ENCODE results near the gene C11orf52.
A peak's percentile ranks its signal among the peaks of the same experiment; 100 is the strongest.
"Not testable (repeated sequence)": the region's sequence is repeated elsewhere in the genome, so short reads cannot be mapped to it uniquely, and the experiment has no call there.

Gene C11orf52

DNA sequence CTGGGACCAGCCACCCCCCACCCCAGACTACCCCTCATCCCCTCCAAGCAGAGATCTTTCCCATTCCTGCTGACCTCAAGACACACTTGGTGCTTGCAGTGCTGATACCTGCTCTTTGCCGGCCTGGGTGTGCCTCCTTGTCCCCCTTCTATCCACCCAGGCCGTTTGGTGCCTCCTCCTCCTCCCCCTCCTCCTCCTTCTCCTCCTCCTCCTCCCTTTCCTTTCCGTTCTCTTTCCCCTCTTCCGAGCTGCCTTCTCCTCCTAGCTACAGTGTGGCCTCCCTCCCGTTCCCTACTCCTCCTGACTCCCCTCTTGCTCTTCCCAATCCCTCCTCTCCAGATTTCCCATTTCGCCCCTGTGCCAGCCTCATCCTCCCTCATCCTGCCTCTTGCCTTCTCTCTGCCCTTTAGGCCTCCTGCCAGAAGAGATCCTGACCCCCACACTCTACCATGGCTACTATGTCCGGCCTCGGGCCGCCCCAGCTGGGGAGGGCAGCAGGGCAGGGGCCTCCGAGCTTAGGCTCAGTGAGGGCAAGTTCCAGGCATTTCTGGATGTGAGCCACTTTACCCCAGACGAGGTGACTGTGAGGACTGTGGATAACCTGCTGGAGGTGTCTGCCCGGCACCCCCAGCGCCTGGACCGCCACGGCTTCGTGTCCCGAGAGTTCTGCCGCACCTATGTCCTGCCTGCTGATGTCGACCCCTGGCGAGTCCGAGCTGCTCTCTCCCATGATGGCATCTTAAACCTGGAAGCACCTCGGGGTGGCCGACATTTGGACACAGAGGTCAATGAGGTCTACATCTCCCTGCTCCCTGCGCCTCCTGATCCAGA lies 5.5 kb upstream of the C11orf52 start:
- no peak for DNase-seq (ENCODE audit: low read depth)

DNA sequence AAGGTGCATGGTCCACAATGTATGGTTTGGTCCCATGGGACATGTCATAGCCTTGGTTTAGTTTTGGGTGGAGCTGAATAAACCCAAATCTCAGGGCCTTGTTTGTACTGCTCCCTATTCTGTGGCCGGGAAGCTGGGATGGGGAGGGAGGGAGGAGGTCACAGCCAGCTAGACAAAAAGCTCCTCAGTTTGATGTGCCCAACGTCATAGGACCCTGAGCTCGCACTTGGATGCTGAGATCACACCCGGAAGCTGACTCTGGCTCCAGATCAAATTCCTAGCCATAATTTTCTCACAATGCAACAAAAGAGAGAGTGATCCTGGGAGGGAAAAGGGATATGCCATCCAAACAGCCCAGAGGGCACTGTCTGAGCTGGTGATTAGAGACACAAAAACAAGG lies 4.7 kb upstream of the C11orf52 start:
- DNase-seq (ENCODE audit: low read depth), result no peak

GRCh38 chr11:111916768-111917167 lies 1.9 kb upstream of the C11orf52 start:
- no peak for DNase-seq (ENCODE audit: low read depth)

DNA sequence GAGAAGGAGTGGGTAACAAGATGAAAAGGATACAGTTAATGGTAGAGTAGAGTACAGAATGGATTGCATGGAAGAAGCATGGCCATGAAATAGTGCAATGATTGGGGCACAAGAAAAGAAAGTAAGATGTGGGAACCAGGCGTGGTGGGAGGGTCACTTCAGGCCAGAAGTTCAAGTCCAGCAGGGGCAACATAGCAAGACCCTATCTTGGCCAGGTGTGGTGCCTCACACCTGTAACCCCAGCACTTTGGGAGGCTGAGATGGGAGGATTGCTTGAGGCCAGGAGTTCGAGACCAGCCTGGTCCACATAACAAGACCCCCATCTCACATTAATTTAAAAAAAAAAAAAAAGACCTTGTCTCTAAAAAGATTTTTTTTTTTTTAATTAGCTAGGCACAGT lies 1.4 kb upstream of the C11orf52 start:
- no peak for DNase-seq (ENCODE audit: low read depth)

DNA sequence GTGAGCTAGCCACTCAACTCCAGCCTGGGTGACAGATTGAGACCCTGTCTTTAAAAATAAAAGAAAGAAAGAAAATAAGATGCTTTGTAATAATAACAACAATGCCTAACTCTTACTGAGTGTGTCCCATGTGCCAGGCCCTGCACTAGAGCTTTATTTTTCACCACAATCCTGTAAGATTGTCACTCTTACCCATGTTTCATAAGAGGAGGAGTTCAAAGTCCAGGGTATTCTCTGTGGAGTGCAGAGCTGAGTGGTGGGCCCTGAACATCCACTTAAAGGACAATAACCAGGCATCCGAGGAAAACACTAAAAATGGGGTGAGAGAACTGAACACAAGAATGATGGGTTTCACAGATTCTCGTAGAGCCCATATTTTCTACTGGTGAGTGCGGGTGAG lies 925 bp upstream of the C11orf52 start:
- DNase-seq (ENCODE audit: low read depth), result no peak

DNA sequence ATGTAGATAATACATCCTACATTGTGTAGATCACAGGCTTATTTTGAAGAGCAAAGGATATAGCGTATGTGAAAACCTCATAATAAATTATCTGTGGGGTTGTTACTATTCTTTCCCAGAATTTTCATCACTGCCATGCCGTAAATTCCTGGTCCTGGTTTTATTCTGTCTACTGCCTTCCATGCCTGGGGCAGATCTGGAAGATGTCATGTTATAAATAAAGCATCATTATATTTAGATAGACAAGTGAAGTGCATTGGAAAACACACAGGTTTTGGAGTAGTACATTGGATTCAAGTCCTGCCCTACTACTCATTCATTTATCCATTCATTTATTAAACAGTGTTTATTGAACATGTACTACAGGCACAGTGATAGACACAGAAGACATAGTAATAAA lies 2.2 kb downstream of the C11orf52 start:
- no peak for DNase-seq (ENCODE audit: low read depth)

- no peak for DNase-seq (ENCODE audit: low read depth)
These were observed 3.0 kb downstream of the C11orf52 start for GRCh38 chr11:111921541-111922230.

GRCh38 chr11:111922803-111923202 lies 4.1 kb downstream of the C11orf52 start:
- DNase-seq (ENCODE audit: low read depth), result no peak

DNA sequence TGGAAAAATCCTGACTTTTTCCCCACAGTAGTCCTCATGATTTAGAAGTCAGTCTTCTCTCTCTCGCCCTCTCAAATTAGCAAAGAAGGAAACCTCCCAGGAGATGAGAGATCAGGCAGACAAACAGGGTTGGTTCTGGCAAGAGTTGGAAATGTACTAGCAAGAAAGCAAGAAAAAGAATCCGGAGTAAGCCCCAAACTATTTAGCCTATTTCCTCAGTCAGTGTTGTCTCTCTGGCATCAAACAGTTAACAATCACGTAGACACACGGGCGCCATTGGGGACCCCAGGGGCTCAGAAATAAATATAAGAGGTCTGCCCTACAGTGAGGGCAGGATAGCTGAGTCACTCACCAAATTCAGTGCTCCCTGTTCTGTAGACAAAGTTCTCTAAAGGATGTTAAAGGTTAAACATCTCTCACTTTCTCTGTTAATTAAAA lies 4.7 kb downstream of the C11orf52 start:
- DNase-seq (ENCODE audit: low read depth), result no peak

- DNase-seq (ENCODE audit: low read depth), result no peak
These were observed 5.2 kb downstream of the C11orf52 start for GRCh38 chr11:111923951-111924350.

DNA sequence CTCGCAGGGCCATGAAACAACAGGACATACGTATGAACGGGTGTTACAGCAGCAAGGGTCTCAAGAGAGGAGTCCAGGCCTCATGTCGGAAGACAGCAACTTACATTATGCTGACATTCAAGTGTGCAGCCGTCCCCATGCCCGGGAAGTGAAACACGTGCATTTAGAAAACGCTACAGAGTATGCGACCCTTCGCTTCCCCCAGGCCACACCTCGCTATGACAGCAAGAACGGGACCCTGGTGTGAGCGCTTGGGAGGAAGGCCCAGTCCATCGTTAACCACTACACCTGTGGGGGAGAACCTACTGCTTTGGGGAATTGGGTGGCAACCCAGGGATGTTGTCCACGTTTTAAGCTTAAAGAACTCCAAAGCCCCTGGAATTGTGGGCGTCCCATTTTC lies 7.2 kb downstream of the C11orf52 start:
- DNase-seq (ENCODE audit: low read depth), result no peak

- DNase-seq (ENCODE audit: low read depth), result peak; percentile 91
These were observed 8.0 kb downstream of the C11orf52 start for GRCh38 chr11:111926505-111927391.

DNA sequence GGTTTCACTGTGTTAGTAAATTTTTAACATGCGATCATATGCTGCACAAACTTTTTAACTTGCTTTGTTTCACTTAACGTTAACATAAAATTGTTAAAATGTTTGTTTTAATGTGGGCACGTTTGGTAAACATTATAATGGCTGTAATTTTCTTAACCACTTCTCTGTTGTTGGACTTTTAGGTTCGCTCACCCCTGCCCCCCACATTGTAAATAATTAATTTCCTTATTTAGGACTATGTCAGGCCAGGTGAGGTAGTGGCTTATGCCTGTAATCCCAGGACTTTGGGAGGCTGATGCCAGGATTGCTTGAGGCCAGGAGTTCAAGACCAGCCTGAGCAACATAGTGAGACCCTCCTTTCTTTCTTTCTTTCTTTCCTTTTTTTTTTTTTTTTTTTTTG lies 11.8 kb downstream of the C11orf52 start:
- DNase-seq (ENCODE audit: low read depth), result no peak

DNA sequence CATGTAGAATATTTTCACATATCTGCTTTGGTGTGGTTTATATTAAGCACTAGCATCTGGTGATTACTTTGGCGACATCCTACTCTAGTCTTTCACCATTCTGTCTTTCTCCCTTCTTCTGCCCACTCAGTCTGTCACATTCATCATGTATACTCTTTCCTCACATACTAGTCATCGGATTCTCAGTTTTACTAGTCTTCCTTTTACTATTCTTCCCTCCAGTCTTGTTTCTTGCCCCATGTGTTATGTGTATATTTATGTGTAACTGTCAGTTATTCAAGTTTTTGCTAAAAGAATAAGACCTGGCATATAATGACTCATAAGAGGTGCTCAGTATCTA lies 13.9 kb downstream of the C11orf52 start:
- no peak for DNase-seq (ENCODE audit: low read depth)

- DNase-seq (ENCODE audit: low read depth), result not testable (repeated sequence)
These were observed 14.5 kb downstream of the C11orf52 start for GRCh38 chr11:111933176-111933575.

DNA sequence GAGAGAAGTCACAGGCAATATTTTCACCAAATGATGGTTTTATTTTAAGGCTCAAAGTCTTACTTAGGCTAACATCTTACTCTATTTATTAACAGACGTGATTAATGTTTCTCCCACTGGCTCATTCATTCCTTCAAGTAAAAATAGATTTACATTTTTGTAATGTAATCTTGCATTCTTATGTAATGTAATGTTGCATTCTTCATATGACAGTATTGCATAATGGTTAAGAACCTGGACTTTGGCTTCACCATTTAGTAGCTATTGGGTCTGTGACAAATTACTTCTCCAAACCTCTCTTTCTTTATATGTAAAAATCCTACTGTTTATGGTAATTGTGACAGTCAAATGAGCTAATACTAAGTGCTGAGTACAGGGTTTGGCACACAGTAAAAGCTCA lies 15.2 kb downstream of the C11orf52 start:
- DNase-seq (ENCODE audit: low read depth), result no peak

GRCh38 chr11:111934306-111934705 lies 15.6 kb downstream of the C11orf52 start:
- DNase-seq (ENCODE audit: low read depth), result no peak

DNA sequence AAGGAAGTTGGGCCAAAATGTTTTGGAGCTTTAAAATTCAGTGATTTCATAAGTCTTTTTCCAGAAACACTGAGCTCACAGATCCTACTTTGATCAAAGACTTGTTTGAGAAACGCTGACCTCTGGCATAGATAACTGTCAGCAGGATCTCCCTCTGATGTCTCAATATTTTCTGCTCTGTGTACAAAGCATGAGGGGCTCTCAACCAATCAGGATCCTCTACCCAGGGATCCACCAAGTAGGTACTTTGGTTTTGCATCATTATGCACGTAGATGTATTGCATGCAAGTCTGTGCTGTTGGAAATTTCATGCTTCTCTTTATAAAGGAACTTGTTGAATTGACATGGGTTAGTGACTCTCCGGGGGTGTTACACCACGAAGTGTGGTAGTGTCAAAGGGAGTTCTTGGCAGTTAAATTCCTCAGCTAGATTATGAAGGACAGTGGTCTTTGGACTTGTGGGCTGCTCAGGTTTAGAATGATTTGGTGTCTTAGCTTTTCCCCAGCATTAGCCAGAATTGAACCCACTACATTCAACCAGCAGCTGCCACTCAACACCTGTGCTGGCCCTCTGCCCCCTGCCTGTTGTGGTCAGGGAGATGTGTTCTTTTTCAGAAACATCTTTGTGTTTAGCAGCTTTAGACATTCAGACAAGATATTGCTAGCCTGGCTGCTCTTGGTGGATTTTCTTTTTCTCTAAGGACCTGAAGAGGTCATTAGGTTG lies 16.8 kb downstream of the C11orf52 start:
- DNase-seq (ENCODE audit: low read depth), result no peak

- no peak for DNase-seq (ENCODE audit: low read depth)
These were observed 17.4 kb downstream of the C11orf52 start for GRCh38 chr11:111936040-111936540.

DNA sequence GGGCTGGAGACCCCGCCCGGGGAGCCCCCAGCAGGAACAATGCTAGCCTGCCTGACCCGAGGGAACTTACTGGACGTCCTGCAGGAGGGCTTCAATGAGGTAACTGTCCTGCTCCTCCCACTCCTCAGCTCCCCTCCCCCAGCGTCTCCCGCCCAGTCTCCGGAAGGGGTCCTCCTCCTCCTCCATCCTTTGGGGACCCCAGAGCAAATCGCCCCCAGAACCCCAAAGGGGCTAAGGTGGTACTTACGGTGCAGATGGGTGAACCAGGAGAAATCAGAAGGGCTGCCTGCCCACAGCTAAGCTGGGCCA lies 18.7 kb downstream of the C11orf52 start:
- no peak for DNase-seq (ENCODE audit: low read depth)

- no peak for DNase-seq (ENCODE audit: low read depth)
These were observed 19.1 kb downstream of the C11orf52 start for GRCh38 chr11:111937844-111938243.

DNA sequence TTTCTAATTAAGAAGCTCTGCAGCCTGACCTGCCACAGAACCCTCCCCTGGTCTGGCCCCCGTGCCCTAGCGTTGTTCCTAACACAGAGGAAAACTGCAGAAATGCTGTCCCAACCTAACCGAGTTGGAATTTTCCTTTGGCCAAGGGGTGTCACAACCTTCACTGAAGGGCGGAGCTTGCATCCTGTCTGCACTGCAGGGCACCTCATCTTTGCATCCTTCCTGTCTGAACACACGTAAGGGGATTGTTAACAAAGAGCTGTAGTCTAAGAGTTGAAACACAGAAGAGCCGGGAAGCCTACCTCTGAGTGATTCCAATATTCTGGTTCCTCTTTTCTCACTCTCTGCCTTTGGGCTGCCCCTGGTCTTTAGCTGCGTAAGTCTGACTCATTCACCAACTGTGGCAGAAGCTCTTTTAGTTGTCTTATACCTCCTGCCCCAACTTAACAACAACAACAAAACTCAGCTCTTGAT lies 20.0 kb downstream of the C11orf52 start:
- DNase-seq (ENCODE audit: low read depth), result no peak
